Psoas muscle (tissue), 8 donors: ENCODE results near the gene ZBTB49. TPM values are rescaled to one million over a fixed set of nuclear protein-coding genes. Genes with fewer than 3 reads are reported as not detected.

Experiments used
- ATAC-seq, 4 donors: fragments of 200-7000 bp; cut with Tn5 transposase; one replicate each; pipeline ENCODE4 v1.9.1; 2020; ENCODE audit warnings: moderate library complexity in 3 of 4, mild to moderate bottlenecking in 2 of 4
- DNase-seq, 2 donors: peaks; one replicate each; pipeline ENCODE4 v3.0.0-alpha.2; 2020
- H3K27ac ChIP-seq: fragments of 200-600 bp; one replicate; pipeline ENCODE4 v1.8.0; 2022
- H3K27me3 ChIP-seq, 3 donors: fragments of 200-600 bp in 1 of 3; one replicate each; pipeline versions ENCODE4 v1.6.1 to v1.8.0; 2013 to 2022; ENCODE audit warnings: low read length in 2 of 3, mild to moderate bottlenecking in 2 of 3, moderate library complexity in 1 of 3; ENCODE audit not compliant: insufficient read depth in 3 of 3
- H3K36me3 ChIP-seq, 2 donors: fragments of 200-600 bp in 1 of 2; one replicate each; pipeline versions ENCODE4 v1.6.1 to v1.8.0; 2013 to 2022; ENCODE audit warnings: low read depth in 1 of 2, mild to moderate bottlenecking in 1 of 2, moderate library complexity in 1 of 2; ENCODE audit not compliant: insufficient read depth in 1 of 2
- H3K4me1 ChIP-seq: fragments of 200-600 bp; one replicate; pipeline ENCODE4 v1.8.0; 2022
- H3K4me3 ChIP-seq: fragments of 200-600 bp; one replicate; pipeline ENCODE4 v1.8.0; 2022; ENCODE audit warnings: mild to moderate bottlenecking
- H3K9me3 ChIP-seq: fragments of 200-600 bp; one replicate; pipeline ENCODE4 v1.8.0; 2022
- CTCF ChIP-seq: fragments of 200-600 bp; IDR thresholded peaks from one replicate; pipeline ENCODE4 v1.8.0; 2022; ENCODE audit warnings: antibody characterized with exemption
- WGBS, 3 donors: extraction: QIAGEN DNeasy Blood & Tissue Kit; methylation state at CpG; one replicate each; pipeline versions ENCODE4 v1.1.6 to v1.1.7; 2013; 5-methylcytosine and 5-hydroxymethylcytosine counted together
- intact Hi-C, 2 donors: fragments of 100-400 bp; cut with DNase I; formaldehyde crosslinking; loops; one replicate each; pipeline versions ENCODE4 v1.11.0 to v1.14.2; 2022
- polyA plus RNA-seq, 3 donors: library from polyadenylated mRNA; stranded (reverse); fragments of 200-250 nt; gene quantifications; one replicate each; pipeline ENCODE4 v1.2.3, GENCODE V29; 2013
- total RNA-seq, 4 donors: library from RNA; stranded (reverse); fragmentation: NEBNext Ultra II Directional in 2 of 4; extraction: Animal tissue kit (Norgen Biotek cat#: 25700) in 2 of 4; gene quantifications; one replicate each; pipeline versions ENCODE4 v1.2.1 to v1.2.4, GENCODE V29; 2021 to 2023
- donor health status: healthy with polysubstance abuse.
- donor health status: DM: no; HTN: no; CAD: no; lungs with moderate emphysema.
- donor health status: Bipolar disorder and iron deficiency.
- donor health status: healthy.
- donor health status: DM: yes; HTN: yes; CAD: no.
- donor health status: DM: no; HTN: no; CAD: no.
- donor health status: DM: no; HTN: no; CAD: no.
- donor health status: DM: yes; HTN: yes; CAD: no.

ZBTB49 gene
- total and polyA plus RNA-seq, 7 donors = 2.5 to 7.0 (median 4.2) TPM

- H3K36me3 ChIP-seq = peaks cover 18 to 57% of the 10 kb centered on the region in 2 donors
- H3K27ac ChIP-seq = no peak overlapping the region
- ATAC-seq = no peak
- DNase-seq = no peak
- H3K9me3 ChIP-seq = no peaks in the 10 kb centered on the region
- WGBS, 3 donors = 90 to 94% (median 91%) methylated on average over 5 of the region's 5 CpGs
- intact Hi-C loops = no loop called here
- no peak overlapping the region for H3K4me3 ChIP-seq
- H3K27me3 ChIP-seq = no peaks in the 10 kb centered on the region
- no peak for TF ChIP-seq CTCF
- H3K4me1 ChIP-seq = no peaks in the 10 kb centered on the region
Observed at GRCh38 chr4:4267981-4268380, 22.1 kb upstream of the ZBTB49 start.

GRCh38 chr4:4268776-4269175 lies 21.3 kb upstream of the ZBTB49 start:
- intact Hi-C loops = no loop called here
- no peak for TF ChIP-seq CTCF
- no peaks in the 10 kb centered on the region for H3K27me3 ChIP-seq
- ATAC-seq = no peak
- no peak overlapping the region for H3K4me3 ChIP-seq
- H3K9me3 ChIP-seq = no peaks in the 10 kb centered on the region
- peaks cover 18 to 65% of the 10 kb centered on the region in 2 donors for H3K36me3 ChIP-seq
- no peak for DNase-seq
- WGBS, 3 donors = 87 to 100% (median 96%) methylated on average over 1 of the region's 1 CpG
- no peak overlapping the region for H3K27ac ChIP-seq
- H3K4me1 ChIP-seq = no peaks in the 10 kb centered on the region

GRCh38 chr4:4269331-4269731 lies 20.7 kb upstream of the ZBTB49 start:
- WGBS, 3 donors = 90 to 94% (median 93%) methylated on average over 11 of the region's 11 CpGs
- DNase-seq (no peak), ATAC-seq (no peak)
- no peak for TF ChIP-seq CTCF
- no peak overlapping the region for H3K27ac ChIP-seq
- intact Hi-C loops = no loop called here
- no peaks in the 10 kb centered on the region for H3K4me1 ChIP-seq
- no peaks in the 10 kb centered on the region for H3K27me3 ChIP-seq
- H3K9me3 ChIP-seq = no peaks in the 10 kb centered on the region
- H3K4me3 ChIP-seq = no peak overlapping the region
- H3K36me3 ChIP-seq = peaks cover 20 to 71% of the 10 kb centered on the region in 2 donors

GRCh38 chr4:4269856-4270255 lies 20.2 kb upstream of the ZBTB49 start:
- no peaks in the 10 kb centered on the region for H3K4me1 ChIP-seq
- H3K36me3 ChIP-seq = peaks cover 25 to 76% of the 10 kb centered on the region in 2 donors
- ATAC-seq (no peak), DNase-seq (no peak)
- no peaks in the 10 kb centered on the region for H3K9me3 ChIP-seq
- no peak overlapping the region for H3K27ac ChIP-seq
- 88 to 92% (median 89%) methylated on average over 4 of the region's 4 CpGs for WGBS, 3 donors
- TF ChIP-seq CTCF = no peak
- no peak overlapping the region for H3K4me3 ChIP-seq
- H3K27me3 ChIP-seq = no peaks in the 10 kb centered on the region
- intact Hi-C loops = no loop called here

GRCh38 chr4:4270529-4270928 lies 19.5 kb upstream of the ZBTB49 start:
- no peak for TF ChIP-seq CTCF
- intact Hi-C loops = no loop called here
- Histone ChIP-seq H3K27me3 (no peaks in the 10 kb centered on the region), H3K9me3 (no peaks in the 10 kb centered on the region), H3K36me3 (peaks cover 28 to 83% of the 10 kb centered on the region in 2 donors), H3K4me3 (no peak overlapping the region), H3K27ac (no peak overlapping the region), H3K4me1 (no peaks in the 10 kb centered on the region)
- 82 to 92% (median 83%) methylated on average over 4 of the region's 4 CpGs for WGBS, 3 donors
- ATAC-seq (no peak), DNase-seq (no peak)
